Measurements from ENCODE around the gene ACTR10.
"Not testable (repeated sequence)": the region's sequence is repeated elsewhere in the genome, so short reads cannot be mapped to it uniquely, and the experiment has no call there.

Gene ACTR10

GRCh38 chr14:58216544-58216943 is 16.6 kb downstream of the ACTR10 start:
- no peak for DNase-seq (ENCODE audit: low read depth)

GRCh38 chr14:58227096-58227819 is 27.3 kb downstream of the ACTR10 start:
- no peak for DNase-seq (ENCODE audit: low read depth)

GRCh38 chr14:58238252-58239243 is 38.6 kb downstream of the ACTR10 start:
- DNase-seq (ENCODE audit: low read depth): peak; percentile 15

- peak; percentile 71 for DNase-seq (ENCODE audit: low read depth)
Observed at GRCh38 chr14:58239244-58240195, 39.6 kb downstream of the ACTR10 start.

GRCh38 chr14:58243790-58244555 is 44.0 kb downstream of the ACTR10 start:
- DNase-seq (ENCODE audit: low read depth): no peak

- DNase-seq (ENCODE audit: low read depth): peak; percentile 96
Observed at GRCh38 chr14:58244556-58245387, 44.8 kb downstream of the ACTR10 start, which contains the start of gene PSMA3. Gene PSMA3, plus strand, starts transcription at chr14:58244843. Its CDS starts 78 bp downstream, at chr14:58244921.

GRCh38 chr14:58245562-58245961 is 45.6 kb downstream of the ACTR10 start:
- no peak for DNase-seq (ENCODE audit: low read depth)

GRCh38 chr14:58249611-58250010 is 49.7 kb downstream of the ACTR10 start:
- no peak for DNase-seq (ENCODE audit: low read depth)

- DNase-seq (ENCODE audit: low read depth): no peak
Observed at GRCh38 chr14:58258156-58258555, 58.2 kb downstream of the ACTR10 start.

- DNase-seq (ENCODE audit: low read depth): not testable (repeated sequence)
Observed at GRCh38 chr14:58262005-58262404, 62.1 kb downstream of the ACTR10 start.

- no peak for DNase-seq (ENCODE audit: low read depth)
Observed at GRCh38 chr14:58265401-58265800, 65.5 kb downstream of the ACTR10 start.

GRCh38 chr14:58270628-58271027 is 70.7 kb downstream of the ACTR10 start:
- DNase-seq (ENCODE audit: low read depth): no peak

- DNase-seq (ENCODE audit: low read depth): no peak
Observed at GRCh38 chr14:58272588-58273372, 72.8 kb downstream of the ACTR10 start.

GRCh38 chr14:58274881-58275280 is 74.9 kb downstream of the ACTR10 start:
- no peak for DNase-seq (ENCODE audit: low read depth)

GRCh38 chr14:58275527-58276190 is 75.7 kb downstream of the ACTR10 start:
- DNase-seq (ENCODE audit: low read depth): no peak

GRCh38 chr14:58276208-58276607 is 76.3 kb downstream of the ACTR10 start:
- no peak for DNase-seq (ENCODE audit: low read depth)

GRCh38 chr14:58278177-58278576 is 78.2 kb downstream of the ACTR10 start:
- DNase-seq (ENCODE audit: low read depth): no peak

GRCh38 chr14:58280954-58281787 is 81.2 kb downstream of the ACTR10 start:
- DNase-seq (ENCODE audit: low read depth): no peak

Data from activated T-cell treated with anti-CD3 and anti-CD28 coated beads for 48 hours (primary cell).